ENCODE measurements around the gene OR56A3. TPM values are rescaled to one million over a fixed set of nuclear protein-coding genes. Genes with fewer than 3 reads are reported as not detected.

Gene OR56A3
- total RNA-seq: not detected

GRCh38 chr11:5941951-5942350 lies at the start of gene OR56A3:
Gene OR56A3 (plus strand): TSS chr11:5942251. CDS start chr11:5947347, 5,096 bp downstream.
- DNase-seq (ENCODE audit: low spot score): no peak
- TF ChIP-seq CTCF (IDR thresholded peaks at IDR 0.05): no peak
- no peak for ATAC-seq (ENCODE audit: low FRiP score)

- no peak for TF ChIP-seq CTCF (IDR thresholded peaks at IDR 0.05)
Measured at GRCh38 chr11:5892908-5893307, 49.1 kb upstream of the OR56A3 start, which contains the start of gene OR52E5. Gene OR52E5 (plus strand): TSS chr11:5893208. CDS start chr11:5900777, 7,569 bp downstream.

GRCh38 chr11:5899534-5899933 lies 42.5 kb upstream of the OR56A3 start:
- DNase-seq (ENCODE audit: low spot score) (no peak), ATAC-seq (ENCODE audit: low FRiP score) (no peak)
- no peak for TF ChIP-seq CTCF (IDR thresholded peaks at IDR 0.05)

More at GRCh38 chr11:5892908-5893307, 49.1 kb upstream of the OR56A3 start, which contains the start of gene OR52E5:
- ATAC-seq (ENCODE audit: low FRiP score) (no peak), DNase-seq (ENCODE audit: low spot score) (no peak)

- no peak for TF ChIP-seq CTCF (IDR thresholded peaks at IDR 0.05)
- DNase-seq (ENCODE audit: low spot score) (no peak), ATAC-seq (ENCODE audit: low FRiP score) (no peak)
Measured at GRCh38 chr11:5910540-5910939, 31.5 kb upstream of the OR56A3 start.

GRCh38 chr11:5922749-5923426 lies 19.2 kb upstream of the OR56A3 start:
- TF ChIP-seq CTCF (IDR thresholded peaks at IDR 0.05): no peak
- ATAC-seq (ENCODE audit: low FRiP score) (no peak), DNase-seq (ENCODE audit: low spot score) (no peak)

- DNase-seq (ENCODE audit: low spot score) (no peak), ATAC-seq (ENCODE audit: low FRiP score) (no peak)
- TF ChIP-seq CTCF (IDR thresholded peaks at IDR 0.05): no peak
Measured at GRCh38 chr11:5923427-5923776, 18.6 kb upstream of the OR56A3 start.

GRCh38 chr11:5923794-5924193 lies 18.3 kb upstream of the OR56A3 start:
- DNase-seq (ENCODE audit: low spot score) (no peak), ATAC-seq (ENCODE audit: low FRiP score) (no peak)
- TF ChIP-seq CTCF (IDR thresholded peaks at IDR 0.05): no peak
